Hepatocyte (in vitro differentiated cells): Measurements from ENCODE around the gene MRPL22. TPM values are rescaled to one million over a fixed set of nuclear protein-coding genes. Genes with fewer than 3 reads are reported as not detected.

Experiments
- DNase-seq: peaks from one replicate; pipeline ENCODE4 v3.0.0-alpha.2; 2016; ENCODE audit warnings: low spot score
- H2AFZ ChIP-seq: fragments of 200-600 bp; sonication (generic); 2 replicates; pipeline ENCODE4 v1.6.0; 2016; ENCODE audit warnings: antibody characterized with exemption, mild to moderate bottlenecking
- H3K27ac ChIP-seq: fragments of 200-600 bp; sonication (generic); 2 replicates; pipeline ENCODE4 v1.5.1; 2016; ENCODE audit warnings: mild to moderate bottlenecking
- H3K27me3 ChIP-seq: fragments of 200-600 bp; sonication (generic); 2 replicates; pipeline ENCODE4 v1.6.1; 2016
- H3K36me3 ChIP-seq: fragments of 200-600 bp; sonication (generic); replicated peaks from 2 replicates; pipeline ENCODE4 v1.5.1; 2016; ENCODE audit warnings: low read depth; ENCODE audit not compliant: insufficient read depth
- H3K4me1 ChIP-seq: fragments of 200-600 bp; sonication (generic); 2 replicates; pipeline ENCODE4 v1.5.1; 2016; ENCODE audit warnings: mild to moderate bottlenecking, moderate library complexity; ENCODE audit not compliant: insufficient read depth
- H3K4me2 ChIP-seq: fragments of 200-600 bp; sonication (generic); 2 replicates; pipeline ENCODE4 v1.6.0; 2016
- H3K4me3 ChIP-seq: fragments of 200-600 bp; sonication (generic); 2 replicates; pipeline ENCODE4 v1.5.1; 2016; ENCODE audit warnings: mild to moderate bottlenecking
- H3K79me2 ChIP-seq: fragments of 200-600 bp; sonication (generic); 2 replicates; pipeline ENCODE4 v1.6.0; 2017; ENCODE audit warnings: mild to moderate bottlenecking
- H3K9me2 ChIP-seq: fragments of 200-600 bp; sonication (generic); replicated peaks from 2 replicates; pipeline ENCODE4 v1.6.0; 2017; ENCODE audit warnings: mild to moderate bottlenecking; ENCODE audit not compliant: insufficient read depth
- H3K9me3 ChIP-seq: fragments of 200-600 bp; sonication (generic); 2 replicates; pipeline ENCODE4 v1.5.1; 2016; ENCODE audit warnings: low read depth, mild to moderate bottlenecking
- H4K20me1 ChIP-seq: fragments of 200-600 bp; sonication (generic); 2 replicates; pipeline ENCODE4 v1.6.0; 2016; ENCODE audit warnings: mild to moderate bottlenecking; ENCODE audit not compliant: insufficient read depth, poor library complexity, severe bottlenecking
- CTCF ChIP-seq: fragments of 200-600 bp; sonication (generic); IDR thresholded peaks from 2 replicates; pipeline ENCODE4 v1.5.1; 2016; ENCODE audit warnings: antibody characterized with exemption, mild to moderate bottlenecking; ENCODE audit not compliant: poor library complexity
- EZH2 ChIP-seq: fragments of 200-600 bp; sonication (generic); IDR thresholded peaks from 2 replicates; pipeline ENCODE4 v1.6.1; 2016; ENCODE audit warnings: antibody characterized with exemption, mild to moderate bottlenecking, borderline replicate concordance
- EZH2phosphoT487 ChIP-seq: fragments of 200-600 bp; sonication (generic); IDR thresholded peaks from one replicate; pipeline ENCODE4 v1.6.1; 2018; ENCODE audit warnings: antibody characterized with exemption, mild to moderate bottlenecking, low read depth, moderate library complexity; ENCODE audit not compliant: unreplicated experiment, severe bottlenecking
- WGBS: methylation state at CpG from one replicate; pipeline ENCODE4 v1.1.6; 2016; ENCODE audit warnings: low lambda C conversion rate; ENCODE audit errors: missing lambda C conversion rate; 5-methylcytosine and 5-hydroxymethylcytosine counted together
- polyA plus RNA-seq: library from polyadenylated mRNA; unstranded; fragments of >200 nt; fragmentation: Nextera tagmentation; extraction: Ambion mirVana; gene quantifications from 2 replicates; pipeline ENCODE4 v1.2.1, GENCODE V29; 2016
- total RNA-seq: library from RNA; depleted of rRNA; stranded (reverse); fragments of >200 nt; gene quantifications from 2 replicates; pipeline ENCODE4 v1.2.3, GENCODE V29; 2014

MRPL22 gene
- total and polyA plus RNA-seq, 2 experiments from 2014 or later: 34.4 to 111 TPM

- Histone ChIP-seq H2AFZ (no peak overlapping the region), H3K9me3 (no peaks in the 10 kb centered on the region), H3K4me2 (no peak overlapping the region), H3K27ac (no peak overlapping the region), H3K9me2 (no peaks in the 10 kb centered on the region), H3K4me3 (no peak overlapping the region), H3K36me3 (no peaks in the 10 kb centered on the region), H3K79me2 (no peaks in the 10 kb centered on the region), H4K20me1 (no peaks in the 10 kb centered on the region), H3K4me1 (no peaks in the 10 kb centered on the region), H3K27me3 (no peaks in the 10 kb centered on the region)
- no peak for TF ChIP-seq CTCF
- TF ChIP-seq EZH2phosphoT487: no peak
- no peak for TF ChIP-seq EZH2
- DNase-seq: no peak
- WGBS: 88% methylated on average over 14 of the region's 14 CpGs
These were observed 45.0 kb upstream of the MRPL22 start for GRCh38 chr5:154895606-154896561.

- Histone ChIP-seq H3K9me3 (no peaks in the 10 kb centered on the region), H3K4me1 (no peaks in the 10 kb centered on the region), H4K20me1 (no peaks in the 10 kb centered on the region), H3K27ac (no peak overlapping the region), H3K79me2 (no peaks in the 10 kb centered on the region), H3K9me2 (no peaks in the 10 kb centered on the region), H3K4me2 (no peak overlapping the region), H3K36me3 (no peaks in the 10 kb centered on the region), H3K4me3 (no peak overlapping the region), H3K27me3 (no peaks in the 10 kb centered on the region), H2AFZ (no peak overlapping the region)
- TF ChIP-seq EZH2phosphoT487 (no peak), EZH2 (no peak), CTCF (no peak)
- DNase-seq: no peak
These were observed 44.2 kb upstream of the MRPL22 start for GRCh38 chr5:154896562-154897165.

GRCh38 chr5:154898210-154898609 lies 42.7 kb upstream of the MRPL22 start:
- H3K9me3 ChIP-seq: no peaks in the 10 kb centered on the region
- H3K4me3 ChIP-seq: no peak overlapping the region
- no peak for DNase-seq
- 92% methylated on average over 4 of the region's 4 CpGs for WGBS
- H3K27ac ChIP-seq: no peak overlapping the region
- H4K20me1 ChIP-seq: no peaks in the 10 kb centered on the region
- TF ChIP-seq CTCF: no peak
- no peak for TF ChIP-seq EZH2phosphoT487
- TF ChIP-seq EZH2: no peak
- H3K9me2 ChIP-seq: no peaks in the 10 kb centered on the region
- H3K27me3 ChIP-seq: no peaks in the 10 kb centered on the region
- no peak overlapping the region for H2AFZ ChIP-seq
- no peaks in the 10 kb centered on the region for H3K79me2 ChIP-seq
- H3K36me3 ChIP-seq: no peaks in the 10 kb centered on the region
- H3K4me2 ChIP-seq: no peak overlapping the region
- H3K4me1 ChIP-seq: no peaks in the 10 kb centered on the region
